ENCODE measurements around the gene TTF2.

GRCh38 chr1:117051224-117052064 lies 8.7 kb upstream of the TTF2 start:
- no peak for TF ChIP-seq CTCF (conservative IDR thresholded peaks at IDR 0.05; ENCODE audit: low read depth, low read length)
- TF ChIP-seq EZH2 (IDR thresholded peaks at IDR 0.05; ENCODE audit: borderline replicate concordance, low read depth, low read length, poor library complexity, severe bottlenecking), result no peak
